H1 (cell line): Measurements from ENCODE around the gene TP53RK. TPM values are rescaled to one million over a fixed set of nuclear protein-coding genes. Genes with fewer than 3 reads are reported as not detected.

Experiments used
- ATF3 ChIP-seq: IDR thresholded peaks from 2 replicates; pipeline ENCODE4 v1.6.1; 2011; ENCODE audit warnings: low read depth, mild to moderate bottlenecking, low read length; ENCODE audit not compliant: insufficient read depth
- CEBPB ChIP-seq: IDR thresholded peaks from 2 replicates; pipeline ENCODE4 v1.6.1; 2012; ENCODE audit warnings: low read depth, low read length
- CHD7 ChIP-seq: fragments of 300-600 bp; sonication (generic); IDR thresholded peaks from 2 replicates; pipeline ENCODE4 v1.7.1; 2012; ENCODE audit warnings: low read length, moderate library complexity, mild to moderate bottlenecking, inconsistent platforms; ENCODE audit not compliant: insufficient replicate concordance
- FOSL1 ChIP-seq: IDR thresholded peaks from 2 replicates; pipeline ENCODE4 v1.6.1; 2011; ENCODE audit warnings: mild to moderate bottlenecking, low read depth, low read length, moderate library complexity; ENCODE audit not compliant: insufficient read depth
- GTF2F1 ChIP-seq: IDR thresholded peaks from 2 replicates; pipeline ENCODE4 v1.6.1; 2012; ENCODE audit warnings: low read depth, low read length, improper control_type of control experiment, borderline replicate concordance
- KDM1A ChIP-seq: fragments of 200-600, 300-600 bp; sonication (generic); IDR thresholded peaks from 2 replicates; pipeline ENCODE4 v1.7.1; 2016; ENCODE audit warnings: mild to moderate bottlenecking, low read length, borderline replicate concordance
- KDM5A ChIP-seq: fragments of 200-600 bp; IDR thresholded peaks from 2 replicates; pipeline ENCODE4 v1.7.1; 2012; ENCODE audit warnings: mild to moderate bottlenecking, low read length, inconsistent platforms, mixed read lengths
- POLR2AphosphoS5 ChIP-seq: IDR thresholded peaks from 2 replicates; pipeline ENCODE4 v1.6.1; 2011; ENCODE audit warnings: low read depth, low read length
- RAD21 ChIP-seq, 2 experiments: IDR thresholded peaks in 1 of 2; conservative IDR thresholded peaks in 1 of 2; 2 replicates each; pipeline ENCODE4 v1.6.1; 2011; ENCODE audit warnings: low read depth in 2 of 2, low read length in 2 of 2, improper control_type of control experiment in 1 of 2, inconsistent platforms in 1 of 2, mild to moderate bottlenecking in 1 of 2, moderate library complexity in 1 of 2
- SP1 ChIP-seq: IDR thresholded peaks from 2 replicates; pipeline ENCODE4 v1.6.1; 2011; ENCODE audit warnings: low read depth, low read length
- SP2 ChIP-seq: IDR thresholded peaks from 2 replicates; pipeline ENCODE4 v1.6.1; 2012; ENCODE audit warnings: mild to moderate bottlenecking, low read length, inconsistent platforms
- SUZ12 ChIP-seq: fragments of 200-600 bp; sonication (generic); IDR thresholded peaks from 2 replicates; pipeline ENCODE4 v1.6.1; 2012; ENCODE audit warnings: mild to moderate bottlenecking, inconsistent platforms, low read length, moderate library complexity, mixed read lengths
- polyA plus RNA-seq, 7 experiments: library from polyadenylated mRNA; depleted of rRNA in 3 of 7; stranded (reverse) in 5 of 7; unstranded in 2 of 7; fragments of >200 nt in 5 of 7; fragments of 200-250 nt in 2 of 7; gene quantifications; 1 replicate in 5 of 7; 2 replicates in 1 of 7; 4 replicates in 1 of 7; pipeline versions ENCODE4 v1.2.1 to v1.2.3, GENCODE V29; 2011 to 2013; ENCODE audit warnings: missing spikeins in 2 of 7, mixed read lengths in 2 of 7
- total RNA-seq: library from RNA; stranded (reverse); fragmentation: NEBNext Ultra II Directional; extraction: Animal tissue kit (Norgen Biotek cat#: 25700); gene quantifications from 2 replicates; pipeline ENCODE4 v1.2.1, GENCODE V29; 2021

Gene TP53RK
- total and polyA plus RNA-seq, 2 of the 8 experiments (the other 6 are each of a cell fraction or from before 2014, with no cell fraction given) = 8.5 to 16.3 TPM

- TF ChIP-seq CHD7 (no peak), CEBPB (no peak), GTF2F1 (no peak), SP1 (no peak), SUZ12 (no peak), SP2 (no peak), RAD21 (IDR thresholded peaks at IDR 0.05 in 1 of 2, conservative IDR thresholded peaks at IDR 0.05 in 1 of 2; ENCODE audit: low read depth in 2 of 2, low read length in 2 of 2) (no peak), POLR2AphosphoS5 (no peak), ATF3 (no peak), KDM1A (no peak), FOSL1 (no peak), KDM5A (no peak)
These were observed 11.6 kb downstream of the TP53RK start (continued) for GRCh38 chr20:46677608-46678007.
